HepG2 (cell line): Measurements from ENCODE around the gene SORBS2.

Source experiments
- ATF1 ChIP-seq: IDR thresholded peaks from 2 replicates; pipeline ENCODE4 v1.6.1; 2016; ENCODE audit warnings: mild to moderate bottlenecking, control low read depth
- FOXK1 ChIP-seq: sonication (generic); formaldehyde crosslinking; IDR thresholded peaks from 2 replicates; pipeline ENCODE4 v1.4.0; 2020; ENCODE audit warnings: low read depth, missing genetic modification reagents, borderline replicate concordance
- HCFC1 ChIP-seq: fragments of 150-350 bp; IDR thresholded peaks from 2 replicates; pipeline ENCODE4 v1.6.1; 2014; ENCODE audit warnings: low read depth, low read length
- HNRNPLL ChIP-seq: fragments of 200-400 bp; formaldehyde crosslinking; IDR thresholded peaks from 2 replicates; pipeline ENCODE4 v1.6.1; 2017; ENCODE audit warnings: mild to moderate bottlenecking, low read depth, low read length; ENCODE audit not compliant: poor library complexity, severe bottlenecking
- NFE2 ChIP-seq: sonication (generic); formaldehyde crosslinking; IDR thresholded peaks from 2 replicates; pipeline ENCODE4 v1.4.0; 2020; ENCODE audit warnings: missing genetic modification reagents
- NFIC ChIP-seq: IDR thresholded peaks from 2 replicates; pipeline ENCODE4 v1.6.1; 2012; ENCODE audit warnings: mild to moderate bottlenecking, low read length, inconsistent platforms
- NRL ChIP-seq: sonication (generic); formaldehyde crosslinking; IDR thresholded peaks from 2 replicates; pipeline ENCODE4 v1.5.0; 2020; ENCODE audit warnings: missing genetic modification reagents, mild to moderate bottlenecking, moderate library complexity, borderline replicate concordance
- POLR2A ChIP-seq, 2 experiments: IDR thresholded peaks; 2 replicates each; pipeline ENCODE4 v1.6.1; 2011; ENCODE audit warnings: low read depth in 2 of 2, low read length in 2 of 2, mild to moderate bottlenecking in 1 of 2, moderate library complexity in 1 of 2; ENCODE audit not compliant: insufficient read depth in 1 of 2
- SYNCRIP ChIP-seq: fragments of 200-400 bp; formaldehyde crosslinking; IDR thresholded peaks from 2 replicates; pipeline ENCODE4 v1.6.1; 2018; ENCODE audit warnings: mild to moderate bottlenecking, low read depth, low read length; ENCODE audit not compliant: insufficient read depth
- ZBTB43 ChIP-seq: sonication (generic); formaldehyde crosslinking; conservative IDR thresholded peaks from 2 replicates; pipeline ENCODE4 v1.4.0; 2020; ENCODE audit warnings: missing genetic modification reagents
- ZBTB7B ChIP-seq: sonication (generic); formaldehyde crosslinking; IDR thresholded peaks from 2 replicates; pipeline ENCODE4 v1.4.0; 2020; ENCODE audit warnings: missing genetic modification reagents
- ZFP36L1 ChIP-seq: sonication (generic); formaldehyde crosslinking; IDR thresholded peaks from 2 replicates; pipeline ENCODE4 v1.8.0; 2022; ENCODE audit warnings: mild to moderate bottlenecking, missing genetic modification reagents, moderate library complexity
- ZNF710 ChIP-seq: sonication (generic); formaldehyde crosslinking; IDR thresholded peaks from 2 replicates; pipeline ENCODE4 v1.5.0; 2020; ENCODE audit warnings: mild to moderate bottlenecking, missing genetic modification reagents, borderline replicate concordance
- TF ChIP-seq, protein P1 (sequence below): IDR thresholded peaks from 2 replicates; pipeline ENCODE4 v1.6.1; 2012; ENCODE audit warnings: inconsistent platforms

DNA sequence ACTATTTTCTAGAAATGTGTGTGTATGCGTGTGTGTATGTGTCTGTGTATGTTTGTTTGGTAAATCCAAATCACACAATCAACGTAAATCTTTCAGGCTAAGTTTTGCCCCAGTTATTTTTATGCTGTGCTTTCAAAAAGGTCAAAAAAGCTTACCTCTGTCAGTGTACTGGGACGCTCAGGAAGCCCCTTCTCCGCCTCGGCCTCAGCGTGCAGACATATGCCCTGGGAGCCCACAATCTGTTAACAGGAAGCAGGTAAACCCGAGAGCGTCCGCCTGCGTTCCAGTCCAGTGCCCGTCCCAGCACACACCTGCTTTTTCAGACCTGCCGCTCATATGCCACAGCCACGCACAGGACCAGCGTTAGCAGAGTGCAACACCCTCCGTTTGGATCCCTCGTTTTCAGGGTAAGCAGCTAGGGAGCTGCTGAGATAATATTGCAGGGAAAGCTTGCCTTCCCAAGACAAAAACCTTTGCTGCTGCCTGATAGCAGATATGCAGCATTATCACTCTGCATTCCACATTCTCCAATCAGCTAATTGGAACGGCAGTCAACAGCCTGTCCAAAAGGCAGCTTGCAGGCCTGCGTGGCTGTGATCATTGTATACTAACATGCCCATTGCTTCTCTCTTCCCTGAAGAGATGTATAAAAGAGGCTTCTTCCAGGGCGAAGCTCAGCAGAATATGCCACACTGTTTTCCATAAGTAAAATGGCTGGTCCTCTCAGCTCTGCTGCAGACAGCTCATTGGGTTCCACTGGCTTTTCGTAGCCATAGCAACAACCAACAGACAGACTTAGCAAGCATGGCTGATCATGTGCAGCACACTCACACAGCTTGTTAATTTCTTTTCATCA, at the start of gene SORBS2:
- TF ChIP-seq ATF1 = no peak
- TF ChIP-seq HNRNPLL = no peak
- no peak for TF ChIP-seq ZFP36L1 (CRISPR knock-in tag)
- no peak; the same call in 1 of the 2 replicates for TF ChIP-seq NFIC
- TF ChIP-seq SYNCRIP = no peak
- TF ChIP-seq NFE2 (CRISPR knock-in tag) = no peak
- TF ChIP-seq POLR2A (IDR thresholded peaks at IDR 0.05; ENCODE audit: insufficient read depth in 1 of 2, low read depth in 2 of 2, low read length in 2 of 2) = peak in 1 of 2 experiments; percentile 42; a peak in 1 of 4 replicates
- TF ChIP-seq FOXK1 (CRISPR knock-in tag) = no peak
- TF ChIP-seq, protein P1, sequence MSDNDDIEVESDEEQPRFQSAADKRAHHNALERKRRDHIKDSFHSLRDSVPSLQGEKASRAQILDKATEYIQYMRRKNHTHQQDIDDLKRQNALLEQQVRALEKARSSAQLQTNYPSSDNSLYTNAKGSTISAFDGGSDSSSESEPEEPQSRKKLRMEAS = peak; percentile 65; the same call in 1 of the 2 replicates
- peak; percentile 43; the same call in 1 of the 2 replicates for TF ChIP-seq ZNF710 (CRISPR knock-in tag)
- 0 out of 2 replicates have a peak, but pooled peaks have one; percentile 26 for TF ChIP-seq ZBTB7B
- no peak for TF ChIP-seq HCFC1
- TF ChIP-seq ZBTB43 (CRISPR knock-in tag) = no peak; the same call in 1 of the 2 replicates
- no peak for TF ChIP-seq NRL
